HCT116 (cell line): ENCODE results near the gene SERTAD2.

Experiments used
- CTCF ChIP-seq, 3 experiments: fragments of 200-600 bp in 1 of 3; sonication (generic) in 1 of 3; IDR thresholded peaks in 2 of 3; conservative IDR thresholded peaks in 1 of 3; 2 replicates each; pipeline ENCODE4 v1.5.1; 2012 to 2017; ENCODE audit warnings: low read depth in 2 of 3, low read length in 2 of 3, antibody characterized with exemption in 1 of 3, borderline replicate concordance in 1 of 3, control low read depth in 1 of 3, mild to moderate bottlenecking in 1 of 3, mixed read lengths in 1 of 3, mixed run types in 1 of 3, moderate library complexity in 1 of 3; ENCODE audit not compliant: insufficient read depth in 1 of 3
- EZH2 ChIP-seq: fragments of 200-600 bp; sonication (generic); IDR thresholded peaks from 2 replicates; pipeline ENCODE4 v1.6.1; 2017; ENCODE audit warnings: antibody characterized with exemption, mixed run types
- JUND ChIP-seq: IDR thresholded peaks from 2 replicates; pipeline ENCODE4 v1.6.1; 2012
- MAX ChIP-seq: IDR thresholded peaks from 2 replicates; pipeline ENCODE4 v1.6.1; 2012
- POLR2A ChIP-seq: IDR thresholded peaks from 2 replicates; pipeline ENCODE4 v1.7.0; 2011; ENCODE audit warnings: borderline replicate concordance; ENCODE audit not compliant: insufficient read depth, insufficient read length; ENCODE audit errors: extremely low read depth
- POLR2AphosphoS5 ChIP-seq: IDR thresholded peaks from 2 replicates; pipeline ENCODE4 v1.6.1; 2011; ENCODE audit warnings: mild to moderate bottlenecking, low read depth, low read length, moderate library complexity
- REST ChIP-seq: IDR thresholded peaks from 2 replicates; pipeline ENCODE4 v1.6.1; 2012; ENCODE audit warnings: low read depth
- ZBTB33 ChIP-seq: IDR thresholded peaks from 2 replicates; pipeline ENCODE4 v1.6.1; 2011; ENCODE audit warnings: mild to moderate bottlenecking, low read length, moderate library complexity; ENCODE audit not compliant: insufficient replicate concordance; ENCODE audit errors: extremely low read depth
- ZNF274 ChIP-seq: fragments of 200-500 bp; sonication (Bioruptor generic); IDR thresholded peaks from 2 replicates; pipeline ENCODE4 v1.6.1; 2014; ENCODE audit warnings: mild to moderate bottlenecking, low read depth, low read length, inconsistent platforms

- TF ChIP-seq CTCF (IDR thresholded peaks at IDR 0.05 in 2 of 3, conservative IDR thresholded peaks at IDR 0.05 in 1 of 3; ENCODE audit: borderline replicate concordance in 1 of 3, insufficient read depth in 1 of 3, low read depth in 2 of 3, low read length in 2 of 3): no peak
- no peak for TF ChIP-seq MAX
- TF ChIP-seq REST: no peak
- no peak for TF ChIP-seq POLR2A
- no peak for TF ChIP-seq ZNF274
- TF ChIP-seq POLR2AphosphoS5: 0 out of 2 replicates have a peak, but pooled peaks have one; percentile 5
- TF ChIP-seq ZBTB33: no peak
- TF ChIP-seq JUND: no peak
- TF ChIP-seq EZH2: no peak
These were observed 25.6 kb downstream of the SERTAD2 start for GRCh38 chr2:64627860-64628841.
